ENCODE data around the gene TRAF4.
"Not testable (repeated sequence)": the region's sequence is repeated elsewhere in the genome, so short reads cannot be mapped to it uniquely, and the experiment has no call there.

The TRAF4 gene

DNA sequence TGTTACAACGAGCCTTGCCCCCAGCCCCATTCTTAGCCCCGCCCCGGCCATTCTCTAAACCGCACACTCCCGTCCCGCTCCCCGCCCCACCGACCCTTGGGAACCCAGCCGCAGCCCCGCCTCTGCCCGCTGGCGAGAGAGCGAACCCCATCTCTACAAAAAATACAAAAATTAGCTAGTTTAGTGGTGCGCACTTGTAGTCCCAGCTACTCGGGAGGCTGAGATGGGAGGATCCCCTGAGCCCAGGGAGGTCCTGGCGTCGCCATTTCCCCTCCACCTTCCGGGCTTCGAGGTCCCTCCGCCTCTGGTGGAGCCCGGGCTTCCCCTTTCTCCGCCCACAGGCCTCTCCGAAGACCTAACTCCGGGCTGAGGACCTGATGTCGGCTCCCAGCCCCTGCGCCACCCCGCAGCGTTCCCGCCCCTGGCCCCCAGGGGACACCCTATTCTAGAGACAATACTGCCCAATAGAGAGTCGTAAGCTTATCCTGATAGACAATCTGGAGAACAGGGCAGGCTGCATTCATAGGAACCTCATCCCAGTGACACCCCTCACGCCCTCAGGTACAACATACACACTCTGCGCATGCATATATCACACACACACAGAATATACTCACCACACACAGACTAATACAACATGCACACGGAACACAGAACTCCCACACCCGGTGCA lies 31.6 kb upstream of the TRAF4 start:
- no peak overlapping the region for H3K4me3 ChIP-seq (ENCODE audit: low read length)
- no peak for DNase-seq (ENCODE audit: low read depth, low spot score)

DNA sequence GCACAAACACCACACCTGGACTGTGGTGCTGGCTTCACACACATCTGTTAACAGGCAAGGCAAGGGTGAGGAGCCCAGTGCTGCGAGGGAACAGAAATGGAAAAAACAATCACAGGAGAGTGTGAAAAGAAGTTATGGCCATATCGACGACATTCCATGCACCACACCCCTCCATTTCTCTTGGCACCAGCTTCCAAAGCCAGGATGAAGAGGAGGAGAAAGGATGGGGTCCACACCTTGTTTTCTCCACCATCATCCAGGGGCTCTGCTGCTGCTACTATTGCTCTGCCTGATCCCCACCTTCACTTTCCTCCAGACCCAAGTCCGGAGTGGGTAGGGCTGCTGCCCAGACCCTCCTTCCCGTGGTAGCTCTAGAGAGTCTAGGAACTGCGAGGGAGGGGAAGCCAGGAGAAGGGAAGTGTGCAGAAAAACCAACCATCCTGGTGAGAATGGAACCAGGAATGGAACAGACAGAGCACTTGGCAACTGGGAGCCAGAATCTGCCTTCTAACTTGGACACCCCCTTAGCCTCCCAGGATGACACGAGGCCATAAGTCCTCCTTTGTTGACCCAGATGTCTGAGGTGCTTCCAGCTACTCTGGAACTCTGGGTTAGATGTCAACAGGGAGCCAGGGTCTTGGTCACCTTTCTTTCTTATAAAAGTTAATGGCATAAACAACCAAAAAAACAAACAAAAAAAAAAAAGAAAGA lies 31.0 kb upstream of the TRAF4 start:
- no peak overlapping the region for H3K4me3 ChIP-seq (ENCODE audit: low read length)
- DNase-seq (ENCODE audit: low read depth, low spot score) = no peak

DNA sequence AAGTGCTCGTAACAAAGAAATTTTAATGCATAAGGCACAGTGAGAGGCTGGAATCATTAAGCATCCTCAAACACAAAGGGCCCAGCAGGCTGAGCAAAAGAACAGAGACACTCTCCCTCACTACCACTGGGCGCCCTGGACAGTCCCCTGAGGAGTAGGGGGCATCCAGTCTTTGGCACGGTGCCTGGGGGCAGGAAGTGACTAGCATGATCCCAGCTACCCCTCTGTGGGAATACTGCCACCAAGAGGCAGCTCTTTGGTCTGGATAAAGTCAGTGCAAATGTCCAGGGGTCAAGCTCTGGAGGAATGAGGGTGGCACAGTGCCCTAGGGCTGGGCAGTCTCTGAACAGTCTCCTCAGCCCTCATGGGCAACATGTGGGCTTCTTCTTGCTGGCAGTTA lies 29.5 kb upstream of the TRAF4 start:
- H3K4me3 ChIP-seq (ENCODE audit: low read length) = no peak overlapping the region
- no peak for DNase-seq (ENCODE audit: low read depth, low spot score)

DNA sequence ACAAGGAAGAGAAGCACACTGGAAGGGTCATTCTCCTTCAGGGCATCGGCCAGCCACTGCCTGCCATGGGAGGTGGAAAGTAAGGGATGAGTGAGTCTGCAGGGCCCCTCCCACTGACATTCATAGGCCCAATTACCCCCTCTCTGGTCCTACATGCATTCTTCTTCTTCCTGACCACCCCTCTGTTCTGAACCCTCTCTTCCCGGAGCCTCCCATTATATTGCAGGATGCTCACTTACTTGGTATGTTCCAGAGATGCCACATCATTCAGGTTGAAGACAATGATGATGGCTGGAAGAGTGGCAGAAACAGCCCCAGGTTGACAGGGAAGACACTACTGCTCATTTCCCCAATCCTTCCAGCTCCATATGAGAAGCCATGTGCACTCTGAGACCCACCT lies 28.6 kb upstream of the TRAF4 start:
- H3K4me3 ChIP-seq (ENCODE audit: low read length) = no peak overlapping the region
- DNase-seq (ENCODE audit: low read depth, low spot score) = no peak

DNA sequence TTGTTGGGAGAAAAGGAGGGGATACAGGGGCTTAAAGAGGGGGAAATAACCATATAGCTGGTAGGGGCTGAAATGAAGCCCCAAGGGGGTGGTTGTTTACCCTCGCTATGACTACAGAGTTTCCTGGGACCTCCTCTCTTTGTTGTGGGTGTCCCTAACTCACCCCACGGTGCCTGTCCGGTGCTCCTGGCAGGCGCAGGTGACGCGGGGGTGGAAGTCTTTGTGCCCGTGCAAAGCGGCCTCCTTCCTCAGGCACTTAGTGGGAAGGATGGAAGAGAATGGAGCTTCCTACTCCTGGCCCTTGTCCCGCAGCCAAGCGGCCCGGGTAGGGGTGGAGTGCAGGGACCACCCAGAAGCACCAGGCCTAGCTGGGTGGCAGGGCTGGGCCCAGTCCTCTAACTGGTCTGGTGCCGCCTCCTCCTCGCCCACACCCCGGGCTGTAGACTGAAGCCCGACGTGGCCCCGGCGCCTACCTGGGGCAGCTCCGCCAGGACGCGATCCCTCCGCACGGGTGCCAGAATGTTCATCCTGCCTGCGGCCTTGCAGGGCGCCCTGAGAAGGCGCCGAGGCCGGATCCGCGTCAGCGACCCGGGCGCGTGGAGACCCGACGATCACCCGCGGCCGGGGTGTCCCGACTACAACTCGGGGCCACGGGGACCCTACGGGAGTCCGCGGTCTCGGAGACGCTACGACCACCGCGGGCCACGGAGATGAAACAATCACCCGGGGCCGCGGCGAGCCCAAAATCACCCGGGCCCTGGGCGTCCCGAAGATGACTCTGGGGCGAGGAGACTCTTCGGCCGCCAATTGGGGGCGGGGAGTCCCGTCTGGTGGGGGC lies 26.9 kb upstream of the TRAF4 start:
- DNase-seq (ENCODE audit: low read depth, low spot score) = no peak
- no peak overlapping the region for H3K4me3 ChIP-seq (ENCODE audit: low read length)

DNA sequence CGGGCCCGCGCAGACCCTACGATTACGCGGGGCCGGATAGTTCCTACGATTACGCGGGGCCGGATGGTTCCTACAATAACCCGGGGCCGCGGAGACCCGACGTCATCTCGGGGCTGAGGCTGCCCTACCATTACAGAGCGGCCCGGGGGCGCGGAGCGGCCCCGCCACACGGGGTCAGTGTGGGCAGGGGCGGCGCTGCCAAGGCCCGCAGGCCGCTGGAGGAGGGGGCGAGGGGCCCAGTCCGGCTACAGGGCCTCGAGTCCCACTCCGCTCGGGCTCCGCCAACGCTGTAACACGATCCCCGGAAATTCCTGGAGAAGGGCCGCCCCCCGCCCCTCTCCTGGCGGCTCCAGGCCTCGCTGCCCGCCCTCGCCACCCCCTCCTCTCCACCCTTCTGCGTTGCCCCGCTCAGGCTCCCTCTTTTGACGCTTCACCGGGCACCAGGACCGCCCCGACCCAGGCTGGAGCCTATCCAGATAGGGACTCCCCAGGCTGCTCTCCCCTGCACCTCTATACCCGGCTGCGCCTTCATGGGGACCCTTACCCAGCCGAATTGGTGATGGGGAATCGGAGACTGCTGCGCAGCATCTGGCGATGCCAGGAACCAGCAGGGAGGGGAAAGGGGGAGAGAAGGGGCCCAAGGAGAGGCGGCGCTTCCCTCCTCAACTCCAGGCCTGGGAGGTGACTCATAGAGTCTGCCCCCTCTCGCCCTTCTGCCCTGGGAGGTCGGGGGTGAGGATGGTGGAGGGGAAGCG lies 26.1 kb upstream of the TRAF4 start, which contains the start of gene RAB34:
RAB34 (minus strand) TSS at position 291 of the 755 bp plus-strand sequence. CDS start 602 bp downstream, outside the sequence.
- no peak for DNase-seq (ENCODE audit: low read depth, low spot score)
- H3K4me3 ChIP-seq (ENCODE audit: low read length) = no peak within 1 kb of the TSS

DNA sequence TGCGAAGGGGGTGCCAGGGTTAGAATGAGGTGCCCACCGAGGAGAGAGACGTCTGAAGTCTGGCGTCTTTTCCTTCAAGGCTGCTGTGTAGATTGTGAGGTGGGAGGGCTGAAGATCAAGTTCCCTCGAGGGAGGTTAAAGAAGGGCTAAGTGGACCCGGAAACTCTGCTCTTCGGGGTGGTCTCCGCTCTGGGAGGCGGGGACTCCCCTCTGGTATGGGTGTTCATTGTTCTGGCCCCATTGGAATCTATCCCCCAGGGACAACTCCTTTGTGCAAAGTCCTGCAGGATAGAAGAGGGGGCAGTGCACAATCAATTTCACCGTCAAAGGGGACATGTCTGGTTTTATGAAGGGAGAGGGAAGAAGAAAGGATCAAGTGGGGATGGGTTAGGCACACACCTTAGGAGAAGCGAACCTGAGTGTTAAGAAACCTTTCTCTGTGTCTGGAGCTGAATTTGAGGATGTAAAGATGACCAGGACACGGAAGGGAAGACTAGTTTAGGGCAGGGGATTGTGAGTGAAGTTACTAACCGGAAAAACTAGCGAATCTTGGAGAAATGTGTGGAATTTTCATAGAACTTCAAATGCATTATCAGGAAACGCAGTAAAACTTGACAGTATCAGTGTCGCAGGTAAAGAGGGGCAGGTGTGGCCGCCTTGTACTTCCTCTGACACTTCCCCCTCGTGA lies 25.3 kb upstream of the TRAF4 start:
- peak overlapping the region; percentile 99 for H3K4me3 ChIP-seq (ENCODE audit: low read length)
- no peak for DNase-seq (ENCODE audit: low read depth, low spot score)

DNA sequence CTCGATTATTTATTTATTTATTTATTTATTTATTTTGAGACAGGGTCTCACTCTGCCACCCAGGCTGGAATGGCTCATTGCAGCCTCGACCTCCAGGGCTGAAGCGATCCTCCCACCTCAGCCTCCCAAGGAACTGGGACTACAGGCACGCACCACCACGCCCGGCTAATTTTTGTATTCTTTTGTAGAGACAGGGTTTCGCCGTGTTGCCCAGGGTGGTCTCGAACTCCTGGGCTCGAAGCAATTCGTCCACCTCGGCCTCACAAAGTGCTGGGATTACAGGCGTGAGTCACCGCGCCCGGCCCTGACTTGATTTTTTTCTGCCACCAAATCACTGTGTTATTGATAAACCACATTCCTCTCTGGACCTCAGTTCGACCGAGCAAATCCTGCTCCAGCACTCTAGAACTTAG lies 24.8 kb upstream of the TRAF4 start:
- no peak for DNase-seq (ENCODE audit: low read depth, low spot score)
- peak overlapping the region; percentile 99 for H3K4me3 ChIP-seq (ENCODE audit: low read length)

DNA sequence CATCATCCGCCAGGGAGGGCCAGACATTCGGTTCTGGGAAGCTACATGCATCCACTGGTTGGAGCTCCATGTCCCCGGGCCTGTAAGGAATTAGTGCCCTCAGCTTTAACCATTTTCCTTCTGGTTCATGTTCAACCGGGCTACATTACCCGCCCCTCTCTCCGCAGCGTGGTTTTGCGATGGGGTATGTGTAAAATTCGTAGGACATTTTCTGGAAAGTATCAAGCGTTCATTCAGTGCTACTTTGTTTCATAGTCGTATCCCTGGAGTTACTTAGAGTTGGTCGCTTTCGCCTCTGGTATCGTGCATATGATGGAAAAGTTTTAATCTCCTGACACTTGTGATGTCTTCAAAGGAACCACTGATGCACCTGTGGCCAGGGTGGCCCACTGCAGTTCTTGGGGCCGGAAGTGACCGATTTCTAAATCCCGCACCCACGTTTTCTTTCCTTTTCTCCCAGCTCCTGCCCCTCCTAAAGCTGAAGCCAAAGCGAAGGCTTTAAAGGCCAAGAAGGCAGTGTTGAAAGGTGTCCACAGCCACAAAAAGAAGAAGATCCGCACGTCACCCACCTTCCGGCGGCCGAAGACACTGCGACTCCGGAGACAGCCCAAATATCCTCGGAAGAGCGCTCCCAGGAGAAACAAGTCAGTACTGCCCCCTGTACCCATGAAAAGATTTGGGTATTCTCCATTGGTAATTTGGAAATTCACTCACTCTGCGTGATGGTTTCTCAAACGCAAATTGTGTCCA lies 23.4 kb upstream of the TRAF4 start:
- peak overlapping the region; percentile 99 for H3K4me3 ChIP-seq (ENCODE audit: low read length)
- DNase-seq (ENCODE audit: low read depth, low spot score) = no peak

DNA sequence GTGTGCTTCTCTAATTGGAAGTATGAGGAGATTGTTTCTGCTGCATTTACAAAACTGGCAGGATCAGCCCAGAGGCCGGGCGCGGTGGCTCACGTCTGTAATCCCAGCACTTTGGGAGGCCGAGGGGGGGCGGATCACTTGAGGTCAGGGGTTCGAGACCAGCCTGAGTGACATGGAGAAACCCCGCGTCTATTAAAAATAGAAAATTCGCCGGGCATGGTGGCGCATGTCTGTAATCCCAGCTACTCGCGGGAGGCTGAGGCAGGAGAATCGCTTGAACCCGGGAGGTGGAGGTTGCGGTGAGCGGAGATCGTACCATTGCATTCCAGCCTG lies 22.8 kb upstream of the TRAF4 start:
- not testable (repeated sequence) for DNase-seq (ENCODE audit: low read depth, low spot score)
- H3K4me3 ChIP-seq (ENCODE audit: low read length) = peak overlapping the region; percentile 99

DNA sequence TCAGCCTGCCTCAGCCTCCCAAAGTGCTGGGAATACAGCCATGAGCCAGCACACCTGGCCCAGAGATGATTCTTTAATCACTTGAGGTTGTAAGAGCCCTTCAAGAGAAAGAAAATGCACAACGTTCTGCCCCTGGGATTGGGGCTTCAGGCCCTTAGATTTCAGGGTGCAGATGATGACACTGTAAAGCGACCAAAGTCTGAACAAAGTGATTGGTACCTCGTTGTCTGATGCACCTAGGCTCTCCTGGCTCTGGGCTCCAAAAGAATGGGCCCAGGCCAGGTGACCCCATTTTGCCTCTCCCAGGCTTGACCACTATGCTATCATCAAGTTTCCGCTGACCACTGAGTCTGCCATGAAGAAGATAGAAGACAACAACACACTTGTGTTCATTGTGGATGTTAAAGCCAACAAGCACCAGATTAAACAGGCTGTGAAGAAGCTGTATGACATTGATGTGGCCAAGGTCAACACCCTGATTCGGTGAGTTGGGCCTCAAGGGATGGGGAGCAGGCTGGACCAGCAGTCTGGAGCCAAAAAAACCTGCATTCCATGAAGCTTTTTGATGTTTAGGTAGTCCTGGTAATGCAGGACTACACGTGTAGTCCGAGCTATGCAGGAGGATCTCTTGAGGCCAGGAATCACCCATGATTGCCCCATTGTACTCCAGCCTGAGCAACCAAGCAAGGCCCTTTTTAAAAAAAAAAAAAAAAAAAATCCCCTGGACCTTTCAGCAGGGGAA lies 21.2 kb upstream of the TRAF4 start:
- H3K4me3 ChIP-seq (ENCODE audit: low read length) = no peak overlapping the region
- no peak for DNase-seq (ENCODE audit: low read depth, low spot score)

DNA sequence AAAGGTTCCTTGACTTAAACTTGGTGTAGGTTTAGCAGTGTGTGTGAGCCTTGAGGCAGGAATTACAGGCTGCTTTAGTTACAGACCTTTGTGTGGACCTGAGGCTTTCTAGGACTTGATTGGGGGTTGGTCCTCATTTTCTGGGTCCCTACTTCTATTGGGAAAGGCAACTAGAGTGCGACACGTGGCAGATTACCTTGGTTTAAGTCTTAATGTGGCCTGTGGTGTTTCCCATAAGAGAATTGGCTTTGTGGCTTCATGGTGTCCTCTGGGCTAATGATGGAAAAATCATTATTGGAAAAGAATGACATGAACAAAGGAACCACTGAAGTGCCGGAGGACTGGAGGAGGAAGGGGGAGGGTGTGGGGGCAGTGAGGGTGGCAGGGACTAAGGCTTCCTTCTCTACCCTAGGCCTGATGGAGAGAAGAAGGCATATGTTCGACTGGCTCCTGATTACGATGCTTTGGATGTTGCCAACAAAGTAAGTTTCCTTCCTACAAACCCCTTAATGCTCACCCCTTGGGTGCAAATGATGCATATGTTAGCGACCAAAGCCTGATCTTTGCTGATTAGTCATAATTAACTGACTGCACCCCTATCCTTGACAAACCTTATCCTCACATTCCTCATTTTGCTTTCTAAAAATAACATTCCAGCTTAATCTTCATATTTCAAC lies 20.5 kb upstream of the TRAF4 start:
- no peak overlapping the region for H3K4me3 ChIP-seq (ENCODE audit: low read length)
- no peak for DNase-seq (ENCODE audit: low read depth, low spot score)

DNA sequence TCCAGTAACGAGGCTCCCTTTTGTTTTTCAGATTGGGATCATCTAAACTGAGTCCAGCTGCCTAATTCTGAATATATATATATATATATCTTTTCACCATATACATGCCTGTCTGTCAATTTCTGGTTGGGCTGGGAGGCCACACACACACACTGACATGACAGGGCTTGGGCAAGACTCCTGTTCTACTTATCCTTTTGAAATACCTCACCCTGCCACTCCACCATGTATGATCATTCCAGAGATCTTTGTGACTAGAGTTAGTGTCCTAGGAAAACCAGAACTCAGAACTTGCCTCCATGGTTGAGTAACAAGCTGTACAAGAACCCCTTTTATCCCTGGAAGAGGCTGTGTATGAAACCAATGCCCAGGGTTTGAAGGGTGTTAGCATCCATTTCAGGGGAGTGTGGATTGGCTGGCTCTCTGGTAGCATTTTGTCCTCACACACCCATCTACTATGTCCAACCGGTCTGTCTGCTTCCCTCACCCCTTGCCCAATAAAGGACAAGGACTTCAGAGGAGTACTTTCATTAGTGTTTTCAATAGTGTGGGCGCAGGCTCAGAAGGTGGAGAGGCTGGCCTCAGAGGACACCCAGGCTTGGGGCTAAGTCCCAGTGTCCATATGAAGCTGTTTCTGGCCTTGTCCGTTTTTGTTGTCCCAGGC lies 19.8 kb upstream of the TRAF4 start:
- not testable (repeated sequence) for H3K4me3 ChIP-seq (ENCODE audit: low read length); DNase-seq (ENCODE audit: low read depth, low spot score)

DNA sequence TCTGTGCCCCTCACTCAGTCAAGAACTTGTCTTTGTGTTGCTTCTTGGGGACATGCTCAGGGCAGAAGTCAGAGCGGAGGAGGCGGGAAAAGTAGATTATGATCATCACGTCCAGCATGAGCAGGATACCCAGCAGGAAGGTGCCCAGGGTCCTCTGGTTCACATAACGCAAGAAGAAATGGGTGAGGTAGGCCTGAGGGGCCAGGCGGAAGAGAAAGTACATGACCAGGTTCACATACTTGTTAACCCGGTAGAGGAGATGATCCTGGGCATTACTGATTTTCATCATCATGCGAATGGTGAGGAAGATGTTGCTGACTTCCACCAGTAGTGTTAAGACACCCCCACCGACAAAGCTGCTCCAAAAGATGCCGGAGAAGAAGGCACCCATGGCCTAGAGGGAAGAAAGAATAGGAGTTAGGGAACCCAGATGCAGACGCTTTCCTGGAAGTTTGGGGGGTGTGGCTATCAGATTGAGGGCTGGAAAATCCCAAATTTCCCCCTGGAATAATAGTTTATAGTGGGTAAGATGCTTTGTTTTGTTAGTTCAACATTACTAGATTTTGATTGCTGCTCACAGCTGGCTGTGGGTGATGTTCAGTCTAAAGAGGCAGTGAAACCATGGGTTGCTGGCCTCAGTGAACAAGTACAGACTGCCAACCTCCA lies 19.2 kb upstream of the TRAF4 start:
- DNase-seq (ENCODE audit: low read depth, low spot score) = no peak
- no peak overlapping the region for H3K4me3 ChIP-seq (ENCODE audit: low read length)

DNA sequence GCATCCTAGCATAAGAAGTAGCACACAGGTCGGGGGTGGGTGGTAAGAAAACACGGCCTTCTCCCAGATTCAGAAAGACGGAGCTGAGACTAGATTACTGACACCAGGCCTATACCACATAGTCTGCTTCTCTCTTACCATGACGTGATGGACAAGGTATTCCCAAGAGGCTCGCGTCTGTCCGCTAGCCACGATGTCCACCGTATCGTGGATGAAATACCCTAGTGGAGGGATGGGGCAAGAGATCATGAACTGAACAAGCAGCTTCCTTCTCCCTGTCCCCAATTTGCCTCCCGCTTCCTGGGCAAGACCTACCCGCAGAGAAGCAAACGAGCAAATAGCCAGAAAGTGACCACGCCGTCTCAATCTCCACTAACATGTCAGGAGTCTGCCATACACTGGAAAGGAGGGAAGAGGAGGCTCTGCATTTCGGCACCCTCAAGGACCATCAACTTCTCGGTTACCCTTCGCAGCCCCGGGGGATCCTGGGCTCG lies 18.6 kb upstream of the TRAF4 start:
- no peak overlapping the region for H3K4me3 ChIP-seq (ENCODE audit: low read length)
- no peak for DNase-seq (ENCODE audit: low read depth, low spot score)

DNA sequence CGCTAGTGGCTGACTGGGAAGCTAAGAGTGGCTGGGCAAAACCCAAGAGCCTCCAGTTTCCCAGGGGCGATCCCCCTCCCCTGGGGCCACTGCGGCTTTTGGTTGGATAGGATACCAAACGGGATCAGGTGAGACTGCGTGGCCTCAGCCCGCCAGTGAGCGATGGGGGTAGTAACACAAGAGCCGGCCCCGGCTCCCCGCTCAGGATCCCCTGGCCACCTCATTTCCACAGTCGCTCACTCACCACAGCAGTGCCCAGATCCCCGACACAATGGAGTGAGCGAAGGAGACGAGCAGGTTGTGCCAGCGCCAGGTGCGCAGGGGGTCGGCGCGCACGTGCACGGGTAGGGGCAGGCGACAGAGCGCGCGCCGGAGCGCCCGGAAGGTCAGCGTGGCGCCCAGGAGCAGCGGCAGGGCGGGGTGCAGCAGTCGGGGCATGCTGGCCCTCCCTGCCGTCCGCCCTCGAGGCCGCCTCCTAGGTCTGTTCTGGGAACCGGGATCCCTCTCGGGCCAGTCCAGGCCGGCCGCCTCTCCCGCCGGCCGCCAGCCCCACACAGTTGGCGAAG lies 18.1 kb upstream of the TRAF4 start:
- H3K4me3 ChIP-seq (ENCODE audit: low read length) = no peak overlapping the region
- DNase-seq (ENCODE audit: low read depth, low spot score) = no peak

Data from Jurkat, Clone E6-1 (cell line).